Lower leg skin (tissue), 4 donors: ENCODE results near the gene NRXN2. TPM values are rescaled to one million over a fixed set of nuclear protein-coding genes. Genes with fewer than 3 reads are reported as not detected.

Experiments used
- DNase-seq, 2 donors: peaks; one replicate each; pipeline ENCODE4 v3.0.0-alpha.2; 2019; ENCODE audit warnings: low spot score in 2 of 2
- H3K4me3 ChIP-seq: fragments of 200-600 bp; sonication (generic); 2 replicates; pipeline ENCODE4 v1.5.1; 2017; ENCODE audit warnings: mild to moderate bottlenecking, low read depth; ENCODE audit not compliant: poor library complexity, severe bottlenecking
- POLR2A ChIP-seq, 2 donors: fragments of 450-650 bp; IDR thresholded peaks; one replicate each; pipeline ENCODE4 v1.6.1; 2016 to 2017; ENCODE audit warnings: antibody characterized with exemption in 2 of 2, mild to moderate bottlenecking in 1 of 2, moderate library complexity in 1 of 2
- WGBS, 2 donors: methylation state at CpG; one replicate each; pipeline ENCODE4 v1.1.5; 2018; 5-methylcytosine and 5-hydroxymethylcytosine counted together
- intact Hi-C: fragments of 100-400 bp; cut with DNase I; formaldehyde crosslinking; loops from one replicate; pipeline ENCODE4 v1.15.0; 2023; ENCODE audit warnings: low total_unique reads
- total RNA-seq, 4 donors: library from RNA; depleted of rRNA; stranded (reverse); fragments of >200 nt; gene quantifications; one replicate each; pipeline ENCODE4 v1.1.0, GENCODE V29; 2016
- TF ChIP-seq, protein P1 (sequence below), 3 donors: fragments of 450-650 bp; IDR thresholded peaks; one replicate each; pipeline ENCODE4 v1.5.1; 2016; ENCODE audit warnings: antibody characterized with exemption in 3 of 3, mild to moderate bottlenecking in 3 of 3, moderate library complexity in 2 of 3

The NRXN2 gene
- total RNA-seq, 4 donors from 2014 or later, result 0.27 to 7.0 (median 1.1) TPM; not detected in 1

DNA sequence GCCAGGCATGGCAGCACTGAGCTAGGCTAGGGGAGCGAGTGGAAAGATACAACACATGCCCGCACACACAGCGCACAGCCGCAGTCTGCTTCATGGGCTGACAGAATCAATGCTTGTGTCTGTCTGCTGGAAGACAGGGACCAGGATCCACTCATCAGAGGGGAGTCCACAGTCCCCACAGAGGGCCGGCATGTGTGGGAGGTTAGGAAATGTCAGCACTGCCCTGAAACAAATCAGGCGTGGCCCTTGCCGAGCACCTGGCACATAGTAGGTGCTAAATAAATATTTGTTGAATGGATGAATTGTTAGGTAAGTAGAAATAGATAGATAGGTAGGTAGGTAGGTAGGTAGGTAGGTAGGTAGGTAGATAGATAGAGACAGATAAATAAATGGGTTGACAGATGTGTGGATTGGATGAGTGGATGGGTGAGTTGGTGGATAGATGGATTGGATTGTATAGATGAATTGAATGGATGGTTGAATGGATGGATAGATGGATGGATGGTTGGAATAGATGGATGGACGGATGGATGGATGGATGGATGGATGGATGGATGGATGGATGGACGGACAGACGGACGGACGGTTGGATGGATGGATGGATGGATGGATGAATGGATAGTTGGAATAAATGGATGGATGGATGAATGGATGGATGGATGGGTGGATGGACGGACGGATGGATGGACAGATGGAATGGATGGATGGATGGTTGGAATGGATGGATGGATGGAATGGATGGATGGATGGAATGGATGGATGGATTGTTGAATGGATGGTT is 128.6 kb downstream of the NRXN2 start:
- H3K4me3 ChIP-seq, result no peak overlapping the region
- 86 to 90% methylated on average over 14 of the region's 14 CpGs for WGBS, 2 donors
- no peak for DNase-seq
- intact Hi-C loops, result no loop called here
- TF ChIP-seq, protein P1, sequence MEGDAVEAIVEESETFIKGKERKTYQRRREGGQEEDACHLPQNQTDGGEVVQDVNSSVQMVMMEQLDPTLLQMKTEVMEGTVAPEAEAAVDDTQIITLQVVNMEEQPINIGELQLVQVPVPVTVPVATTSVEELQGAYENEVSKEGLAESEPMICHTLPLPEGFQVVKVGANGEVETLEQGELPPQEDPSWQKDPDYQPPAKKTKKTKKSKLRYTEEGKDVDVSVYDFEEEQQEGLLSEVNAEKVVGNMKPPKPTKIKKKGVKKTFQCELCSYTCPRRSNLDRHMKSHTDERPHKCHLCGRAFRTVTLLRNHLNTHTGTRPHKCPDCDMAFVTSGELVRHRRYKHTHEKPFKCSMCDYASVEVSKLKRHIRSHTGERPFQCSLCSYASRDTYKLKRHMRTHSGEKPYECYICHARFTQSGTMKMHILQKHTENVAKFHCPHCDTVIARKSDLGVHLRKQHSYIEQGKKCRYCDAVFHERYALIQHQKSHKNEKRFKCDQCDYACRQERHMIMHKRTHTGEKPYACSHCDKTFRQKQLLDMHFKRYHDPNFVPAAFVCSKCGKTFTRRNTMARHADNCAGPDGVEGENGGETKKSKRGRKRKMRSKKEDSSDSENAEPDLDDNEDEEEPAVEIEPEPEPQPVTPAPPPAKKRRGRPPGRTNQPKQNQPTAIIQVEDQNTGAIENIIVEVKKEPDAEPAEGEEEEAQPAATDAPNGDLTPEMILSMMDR (IDR thresholded peaks at IDR 0.05), result no peak
- TF ChIP-seq POLR2A (IDR thresholded peaks at IDR 0.05), result no peak

- DNase-seq, result no peak
- 85 to 91% methylated on average over 28 to 32 of the region's 32 CpGs for WGBS, 2 donors
- no peak for TF ChIP-seq POLR2A (IDR thresholded peaks at IDR 0.05)
- TF ChIP-seq, protein P1 (IDR thresholded peaks at IDR 0.05), result no peak
- intact Hi-C loops, result no loop called here
- no peak overlapping the region for H3K4me3 ChIP-seq
Measured at GRCh38 chr11:64593156-64594105, 129.6 kb downstream of the NRXN2 start.

DNA sequence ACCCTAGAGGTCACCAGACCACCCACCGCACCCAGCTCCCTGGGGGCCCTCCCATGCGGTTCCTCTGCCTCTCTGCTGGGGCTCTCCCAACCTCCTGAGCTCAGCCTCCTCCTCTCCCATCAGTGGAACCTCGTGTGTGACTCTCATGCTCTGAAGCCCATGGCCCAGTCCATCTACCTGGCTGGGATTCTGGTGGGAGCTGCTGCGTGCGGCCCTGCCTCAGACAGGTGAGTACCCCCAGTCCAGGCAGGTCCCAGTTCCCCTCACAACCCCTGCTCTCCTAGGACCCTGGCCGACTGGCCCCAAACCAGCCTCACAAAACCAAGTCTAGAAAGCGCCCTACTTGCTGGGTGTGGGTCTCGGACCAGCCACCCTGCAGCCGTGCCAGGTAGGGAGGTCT is 130.3 kb downstream of the NRXN2 start:
- intact Hi-C loops, result no loop called here
- no peak for DNase-seq
- 86 to 89% methylated on average over 9 of the region's 9 CpGs for WGBS, 2 donors
- H3K4me3 ChIP-seq, result no peak overlapping the region
- TF ChIP-seq, protein P1 (IDR thresholded peaks at IDR 0.05), result no peak
- TF ChIP-seq POLR2A (IDR thresholded peaks at IDR 0.05), result no peak

- no peak overlapping the region for H3K4me3 ChIP-seq
- TF ChIP-seq, protein P1 (IDR thresholded peaks at IDR 0.05), result no peak
- no peak for TF ChIP-seq POLR2A (IDR thresholded peaks at IDR 0.05)
- intact Hi-C loops, result no loop called here
- DNase-seq, result no peak
- 73 to 82% methylated on average over 3 of the region's 3 CpGs for WGBS, 2 donors
Measured at GRCh38 chr11:64592234-64592615, 130.8 kb downstream of the NRXN2 start.

DNA sequence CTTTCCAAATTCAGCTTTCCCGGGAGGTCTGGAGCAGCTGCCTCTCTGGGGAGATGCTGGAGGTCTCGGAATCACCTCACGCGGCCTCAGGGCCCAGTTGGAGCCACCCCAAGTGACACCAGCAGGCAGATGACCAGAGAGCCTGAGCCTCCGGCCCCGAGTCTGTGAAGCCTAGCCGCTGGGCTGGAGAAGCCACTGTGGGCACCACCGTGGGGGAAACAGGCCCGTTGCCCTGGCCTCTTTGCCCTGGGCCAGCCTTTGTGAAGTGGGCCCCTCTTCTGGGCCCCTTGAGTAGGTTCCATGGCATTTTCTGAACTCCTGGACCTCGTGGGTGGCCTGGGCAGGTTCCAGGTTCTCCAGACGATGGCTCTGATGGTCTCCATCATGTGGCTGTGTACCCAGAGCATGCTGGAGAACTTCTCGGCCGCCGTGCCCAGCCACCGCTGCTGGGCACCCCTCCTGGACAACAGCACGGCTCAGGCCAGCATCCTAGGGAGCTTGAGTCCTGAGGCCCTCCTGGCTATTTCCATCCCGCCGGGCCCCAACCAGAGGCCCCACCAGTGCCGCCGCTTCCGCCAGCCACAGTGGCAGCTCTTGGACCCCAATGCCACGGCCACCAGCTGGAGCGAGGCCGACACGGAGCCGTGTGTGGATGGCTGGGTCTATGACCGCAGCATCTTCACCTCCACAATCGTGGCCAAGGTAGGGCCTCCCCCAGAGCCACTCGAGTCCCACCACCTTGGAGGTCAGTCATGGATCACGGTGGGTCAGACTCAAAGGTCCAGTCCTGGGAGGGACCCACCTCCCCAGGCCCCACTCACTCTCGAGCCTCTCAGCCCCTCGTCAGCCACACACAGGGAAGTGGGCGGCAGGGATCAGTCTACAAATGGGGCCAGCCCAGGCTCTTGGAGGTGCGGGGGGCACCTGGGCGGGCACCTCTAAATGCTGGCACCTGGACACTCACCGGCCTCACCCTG is 131.5 kb downstream of the NRXN2 start:
- TF ChIP-seq POLR2A (IDR thresholded peaks at IDR 0.05), result no peak
- TF ChIP-seq, protein P1 (IDR thresholded peaks at IDR 0.05), result no peak
- WGBS, 2 donors, result 84 to 86% methylated on average over 20 to 31 of the region's 36 CpGs
- no peak for DNase-seq
- intact Hi-C loops, result no loop called here
- H3K4me3 ChIP-seq, result no peak overlapping the region
